PC-9 (cell line): ENCODE measurements around the gene CCDC30. TPM values are rescaled to one million over a fixed set of nuclear protein-coding genes. Genes with fewer than 3 reads are reported as not detected.

Experiments
- BruUV-seq: library from RNA; stranded (reverse); fragments of 400-500 nt; replicated peaks from 2 replicates; lab custom pipeline; 2021; lab: Mats Ljungman, UMichigan
- CTCF ChIA-PET: fragments of 300-600 bp; sonication (Branson Sonifier 250); formaldehyde crosslinking; loops from one replicate; lab custom pipeline; 2022; ENCODE audit warnings: antibody characterized with exemption; lab: Charles Lee
- POLR2A ChIA-PET: fragments of 300-600 bp; sonication (Branson Sonifier 250); formaldehyde crosslinking; loops from one replicate; lab custom pipeline; 2022; ENCODE audit warnings: antibody characterized with exemption; ENCODE audit not compliant: unreplicated experiment; lab: Charles Lee
- DNase-seq, 2 experiments: peaks; one replicate each; pipeline versions ENCODE4 v3.0.0 to v3.0.0-alpha.2; 2015 to 2022; ENCODE audit warnings: mixed read lengths in 1 of 2
- H2AFZ ChIP-seq: fragments of 200-600 bp; sonication (generic); 2 replicates; pipeline ENCODE4 v1.8.1; 2017; ENCODE audit warnings: antibody characterized with exemption
- H3F3A ChIP-seq: fragments of 200-600 bp; sonication (generic); 2 replicates; pipeline ENCODE4 v1.8.1; 2017; ENCODE audit warnings: antibody characterized with exemption, mild to moderate bottlenecking, low read depth; ENCODE audit not compliant: insufficient read depth
- H3K27ac ChIP-seq: fragments of 200-600 bp; sonication (generic); 2 replicates; pipeline ENCODE4 v1.6.1; 2016; ENCODE audit warnings: mixed run types
- H3K27me3 ChIP-seq: fragments of 200-600 bp; sonication (generic); 2 replicates; pipeline ENCODE4 v1.6.1; 2016; ENCODE audit warnings: low read depth, mixed run types; ENCODE audit not compliant: insufficient read depth
- H3K36me3 ChIP-seq: fragments of 200-600 bp; sonication (generic); 2 replicates; pipeline ENCODE4 v1.6.1; 2016; ENCODE audit warnings: low read depth, mixed run types
- H3K4me1 ChIP-seq: fragments of 200-600 bp; sonication (generic); replicated peaks from 2 replicates; pipeline ENCODE4 v1.6.1; 2016; ENCODE audit warnings: mixed run types; ENCODE audit not compliant: insufficient read depth
- H3K4me2 ChIP-seq: fragments of 200-600 bp; sonication (generic); 2 replicates; pipeline ENCODE4 v1.6.1; 2017; ENCODE audit warnings: mixed run types
- H3K4me3 ChIP-seq: fragments of 200-600 bp; sonication (generic); 2 replicates; pipeline ENCODE4 v1.6.1; 2016; ENCODE audit warnings: mixed run types
- H3K79me2 ChIP-seq: fragments of 200-600 bp; sonication (generic); 2 replicates; pipeline ENCODE4 v1.6.1; 2017; ENCODE audit warnings: low read depth, mixed run types
- H3K9me2 ChIP-seq: fragments of 200-600 bp; sonication (generic); 2 replicates; pipeline ENCODE4 v1.8.1; 2017; ENCODE audit warnings: mild to moderate bottlenecking; ENCODE audit not compliant: insufficient read depth
- H3K9me3 ChIP-seq: fragments of 200-600 bp; sonication (generic); 2 replicates; pipeline ENCODE4 v1.8.1; 2016; ENCODE audit warnings: low read depth; ENCODE audit not compliant: insufficient read depth
- H4K20me1 ChIP-seq: fragments of 200-600 bp; sonication (generic); 2 replicates; pipeline ENCODE4 v1.8.1; 2017; ENCODE audit not compliant: insufficient read depth
- CTCF ChIP-seq: fragments of 200-600 bp; sonication (generic); conservative IDR thresholded peaks from 2 replicates; pipeline ENCODE4 v1.6.1; 2017; ENCODE audit warnings: mixed run types, antibody characterized with exemption, mild to moderate bottlenecking, moderate library complexity
- EZH2 ChIP-seq: fragments of 200-600 bp; sonication (generic); IDR thresholded peaks from 2 replicates; pipeline ENCODE4 v1.8.0; 2017; ENCODE audit warnings: antibody characterized with exemption, low read depth
- intact Hi-C: fragments of 100-400 bp; cut with micrococcal nuclease; formaldehyde crosslinking; loops from one replicate; pipeline ENCODE4 v1.10.0; 2022; ENCODE audit not compliant: unreplicated experiment
- total RNA-seq: library from RNA; stranded (reverse); gene quantifications from 2 replicates; pipeline ENCODE4 v1.2.3, GENCODE V29; 2021

CCDC30 gene
- total RNA-seq, 1 experiment from 2014 or later = 10.2 TPM

- Histone ChIP-seq H3K9me2 (no peaks in the 10 kb centered on the region), H3K4me2 (peak overlapping the region; percentile 99), H2AFZ (peak overlapping the region; percentile 95), H3K9me3 (no peaks in the 10 kb centered on the region), H3F3A (peaks cover 8% of the 10 kb centered on the region; the same call in 1 of the 2 replicates), H3K4me1 (peaks cover 19% of the 10 kb centered on the region), H4K20me1 (no peaks in the 10 kb centered on the region), H3K4me3 (peak overlapping the region; percentile 76), H3K27ac (peak overlapping the region; percentile 64), H3K27me3 (no peaks in the 10 kb centered on the region), H3K79me2 (peaks cover 22% of the 10 kb centered on the region), H3K36me3 (peaks cover 6% of the 10 kb centered on the region)
- no peak for TF ChIP-seq CTCF
- TF ChIP-seq EZH2 = no peak
- intact Hi-C loops = loop anchor here (1.0 kb wide), 1 partner anchor 23 kb away; the partner anchor contains the start of gene YBX1
- ChIA-PET CTCF (no interaction called here), POLR2A (no interaction called here)
- no TSS peak for BruUV-seq
- no peak for DNase-seq
Observed at GRCh38 chr1:42658877-42659337, 195.8 kb downstream of the CCDC30 start.

GRCh38 chr1:42660907-42661500 lies 197.9 kb downstream of the CCDC30 start:
- Histone ChIP-seq H3K79me2 (peaks cover 22% of the 10 kb centered on the region), H3K9me2 (no peaks in the 10 kb centered on the region), H3K27me3 (no peaks in the 10 kb centered on the region), H3K27ac (no peak overlapping the region), H2AFZ (no peak overlapping the region), H3K36me3 (peaks cover 11% of the 10 kb centered on the region), H4K20me1 (no peaks in the 10 kb centered on the region), H3K4me1 (peaks cover 19% of the 10 kb centered on the region), H3K4me2 (no peak overlapping the region), H3K4me3 (no peak overlapping the region), H3K9me3 (no peaks in the 10 kb centered on the region), H3F3A (peaks cover 8% of the 10 kb centered on the region; the same call in 1 of the 2 replicates)
- CTCF ChIA-PET = no interaction called here
- DNase-seq = no peak
- POLR2A ChIA-PET = no interaction called here
- no peak for TF ChIP-seq EZH2
- no peak for TF ChIP-seq CTCF
- BruUV-seq = no TSS peak
- intact Hi-C loops = no loop called here

GRCh38 chr1:42669936-42670335 lies 206.8 kb downstream of the CCDC30 start:
- no TSS peak for BruUV-seq
- TF ChIP-seq EZH2 (no peak), CTCF (no peak)
- no peaks in the 10 kb centered on the region for H3K79me2 ChIP-seq
- no peaks in the 10 kb centered on the region for H4K20me1 ChIP-seq
- H3K36me3 ChIP-seq = peaks cover 13% of the 10 kb centered on the region
- H3K9me2 ChIP-seq = no peaks in the 10 kb centered on the region
- ChIA-PET CTCF (no interaction called here), POLR2A (no interaction called here)
- DNase-seq = no peak
- H3K4me1 ChIP-seq = no peaks in the 10 kb centered on the region
- H3K4me3 ChIP-seq = no peak overlapping the region
- no peak overlapping the region for H3K4me2 ChIP-seq
- H3F3A ChIP-seq = no peaks in the 10 kb centered on the region; the same call in 1 of the 2 replicates
- H3K27ac ChIP-seq = no peak overlapping the region
- no peak overlapping the region for H2AFZ ChIP-seq
- H3K27me3 ChIP-seq = no peaks in the 10 kb centered on the region
- H3K9me3 ChIP-seq = no peaks in the 10 kb centered on the region
- intact Hi-C loops = no loop called here
